BE2C (cell line): ENCODE data around the gene KLHL1.

ENCODE experiments used
- DNase-seq: peaks from one replicate; pipeline ENCODE4 v3.0.0-alpha.2; 2020
- H3K27me3 ChIP-seq: fragments of 250-450 bp; sonication (Bioruptor Pico); 2 replicates; pipeline ENCODE4 v1.5.1; 2020; ENCODE audit warnings: mild to moderate bottlenecking
- H3K36me3 ChIP-seq: fragments of 250-450 bp; sonication (Bioruptor Pico); 2 replicates; pipeline ENCODE4 v1.5.1; 2020; ENCODE audit warnings: mild to moderate bottlenecking
- H3K4me1 ChIP-seq: fragments of 250-450 bp; sonication (Bioruptor Pico); 2 replicates; pipeline ENCODE4 v1.5.1; 2020
- H3K4me3 ChIP-seq: 2 replicates; pipeline ENCODE4 v1.5.1; 2011; ENCODE audit warnings: low read depth, low read length
- H3K9me3 ChIP-seq: fragments of 250-450 bp; sonication (Bioruptor Pico); 2 replicates; pipeline ENCODE4 v1.5.1; 2020
- CTCF ChIP-seq: IDR thresholded peaks from 2 replicates; pipeline ENCODE4 v1.5.1; 2012; ENCODE audit warnings: mild to moderate bottlenecking, low read depth, low read length

Gene KLHL1

GRCh38 chr13:69657676-69658075, 450.6 kb downstream of the KLHL1 start:
- no peaks in the 10 kb centered on the region for H3K9me3 ChIP-seq
- H3K27me3 ChIP-seq, result no peaks in the 10 kb centered on the region
- no peak overlapping the region for H3K4me3 ChIP-seq
- no peak for DNase-seq
- no peak for TF ChIP-seq CTCF
- H3K36me3 ChIP-seq, result no peaks in the 10 kb centered on the region
- no peaks in the 10 kb centered on the region for H3K4me1 ChIP-seq

GRCh38 chr13:69654392-69654791, 453.9 kb downstream of the KLHL1 start:
- no peak for TF ChIP-seq CTCF
- no peaks in the 10 kb centered on the region for H3K9me3 ChIP-seq
- no peaks in the 10 kb centered on the region for H3K27me3 ChIP-seq
- H3K4me3 ChIP-seq, result no peak overlapping the region
- no peaks in the 10 kb centered on the region for H3K4me1 ChIP-seq
- DNase-seq, result no peak
- no peaks in the 10 kb centered on the region for H3K36me3 ChIP-seq
